DMS79 (cell line): Measurements from ENCODE around the gene PDE1A.

Source experiments
- DNase-seq: peaks from one replicate; lab custom pipeline; 2025; lab: John Stamatoyannopoulos, UW

The PDE1A gene

DNA sequence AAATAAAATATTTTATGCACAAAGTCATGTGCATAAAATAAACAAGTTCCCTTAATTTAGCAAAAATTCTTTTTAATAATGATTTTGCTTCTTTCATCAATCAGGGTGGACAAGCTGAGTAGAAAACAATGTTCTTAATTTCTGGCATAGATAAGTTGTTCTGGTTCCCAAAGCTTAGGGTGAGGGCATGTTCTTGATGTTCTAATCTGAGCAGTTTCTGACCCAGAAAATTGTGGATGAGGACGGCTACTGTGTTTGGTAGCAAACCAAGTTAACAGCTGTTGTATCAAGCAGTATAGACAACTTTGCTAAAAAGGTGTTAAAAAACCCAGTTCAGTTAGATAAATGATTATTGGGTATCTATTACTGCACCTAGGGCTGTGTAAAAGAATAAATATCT is 158.9 kb downstream of the PDE1A start:
- DNase-seq = no peak

DNA sequence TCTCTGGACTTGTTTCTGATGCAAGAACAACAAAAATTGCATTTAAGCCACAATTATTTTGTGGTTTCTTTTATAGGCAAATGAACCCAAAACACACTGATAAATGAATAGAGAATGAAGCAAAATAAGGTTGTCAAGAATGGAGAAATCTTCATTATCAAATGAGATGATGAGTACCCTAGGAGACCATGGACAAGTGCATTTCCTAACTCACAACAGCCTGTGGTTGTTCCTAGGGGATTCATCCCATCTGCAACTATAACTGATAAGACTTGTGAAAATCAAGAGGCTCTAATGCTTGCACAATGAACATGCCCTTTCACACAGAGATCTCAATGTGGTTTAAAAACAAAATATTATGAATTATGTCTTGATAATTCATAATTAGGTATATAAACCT is 159.9 kb downstream of the PDE1A start:
- no peak for DNase-seq

DNA sequence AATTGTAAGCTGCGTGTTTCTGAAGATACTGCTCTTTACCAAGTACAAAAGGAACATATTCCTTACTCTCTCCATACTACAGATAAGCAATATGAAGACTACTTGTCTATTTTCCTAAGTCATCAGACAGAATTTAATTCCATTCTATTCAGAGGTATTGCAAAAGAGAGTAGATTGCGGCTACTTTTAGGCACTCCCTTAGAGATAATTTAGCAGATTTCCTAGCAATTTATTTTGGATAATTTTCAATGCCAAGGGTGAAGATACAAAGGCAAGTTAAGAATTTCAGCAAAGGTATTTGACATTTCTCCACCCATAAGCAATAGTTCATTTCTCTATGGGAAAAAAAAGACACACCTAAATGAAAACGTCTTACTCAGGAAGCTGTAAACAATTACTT is 161.1 kb downstream of the PDE1A start:
- DNase-seq = no peak

DNA sequence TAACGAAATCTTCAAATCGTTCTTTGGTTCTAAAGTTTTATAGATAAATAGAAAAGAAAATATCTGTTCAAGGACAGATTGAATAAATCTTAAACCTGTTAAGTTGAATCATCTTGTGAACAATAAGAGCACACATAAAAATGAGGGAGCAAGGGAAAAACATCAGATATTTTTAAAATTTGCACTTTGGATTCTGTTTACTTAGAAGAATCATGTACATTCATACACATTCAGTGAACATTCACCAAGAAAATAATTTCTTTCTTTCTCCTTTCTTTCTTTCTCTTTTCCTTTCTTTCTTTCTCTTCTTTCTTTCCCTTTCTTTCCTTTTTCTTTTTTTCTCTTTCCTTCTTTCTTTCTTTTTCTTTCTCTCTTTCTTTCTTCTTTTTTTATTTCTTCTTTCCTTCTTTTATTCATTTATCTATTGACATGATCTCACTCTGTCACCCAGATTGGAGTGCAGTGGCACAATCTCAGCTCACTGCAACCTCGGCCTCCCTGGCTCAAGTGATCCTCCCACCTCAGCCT is 164.9 kb downstream of the PDE1A start:
- DNase-seq = no peak

DNA sequence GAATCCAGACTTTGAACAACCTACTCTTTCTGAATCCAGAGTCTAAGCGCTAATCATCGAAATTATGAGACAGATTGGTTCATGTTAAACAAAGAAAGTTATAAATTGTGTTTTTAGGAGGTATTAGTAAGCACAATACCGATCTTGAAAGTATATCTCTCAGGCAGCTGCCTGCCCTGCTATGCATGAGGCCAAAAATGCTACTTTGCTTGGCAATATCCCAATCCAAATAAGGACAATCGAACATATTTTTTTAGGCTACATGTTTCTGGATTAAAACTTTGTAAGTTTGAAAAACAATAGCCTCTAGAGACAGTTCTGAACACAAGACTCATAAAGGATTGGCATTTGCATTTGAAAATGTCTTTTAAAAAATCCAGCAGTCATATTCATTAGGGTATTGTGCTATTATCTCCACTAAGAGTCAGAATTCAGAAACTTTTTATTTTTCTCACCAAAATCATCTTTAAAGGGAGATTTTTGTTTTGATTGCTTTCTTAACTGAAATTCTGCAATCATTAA is 167.1 kb downstream of the PDE1A start:
- DNase-seq = no peak

DNA sequence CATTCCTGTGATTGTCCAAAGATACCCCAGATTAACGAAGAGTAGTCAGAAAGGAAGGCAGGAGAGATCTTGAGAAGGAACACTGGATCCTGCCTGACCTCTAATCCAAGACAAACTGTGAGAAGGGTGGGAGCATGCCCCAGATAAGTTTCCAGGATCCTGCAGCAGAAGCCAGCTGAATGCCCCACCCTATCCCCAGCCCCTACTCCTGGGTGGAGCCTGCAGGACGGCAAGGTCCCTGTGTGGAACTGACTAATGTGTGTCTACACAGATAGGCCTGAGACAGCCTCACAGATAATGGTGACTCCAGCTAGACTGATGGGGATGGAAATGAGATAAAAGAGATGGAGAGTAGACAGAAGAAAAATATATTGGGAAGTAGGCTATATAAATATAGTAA is 174.3 kb downstream of the PDE1A start:
- DNase-seq = no peak

DNA sequence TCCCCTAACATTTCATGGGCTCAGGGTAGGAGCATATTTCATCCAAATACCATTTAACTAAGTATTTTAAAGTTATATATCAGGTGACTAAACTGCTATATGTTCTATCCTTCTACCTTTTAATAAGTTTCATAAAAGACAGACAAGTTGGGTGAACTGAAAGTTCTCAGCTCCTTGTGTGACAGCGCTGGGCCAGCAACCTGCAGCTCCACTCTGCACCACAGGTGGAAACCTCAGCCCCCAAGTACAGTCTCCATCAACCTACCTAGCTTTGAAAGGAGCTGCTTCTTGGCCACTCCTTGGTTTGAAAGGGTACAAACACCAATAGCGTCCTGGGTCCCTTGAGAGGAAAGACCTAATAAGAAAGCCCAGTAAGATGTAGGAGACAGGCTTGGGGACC is 177.9 kb downstream of the PDE1A start:
- no peak for DNase-seq

DNA sequence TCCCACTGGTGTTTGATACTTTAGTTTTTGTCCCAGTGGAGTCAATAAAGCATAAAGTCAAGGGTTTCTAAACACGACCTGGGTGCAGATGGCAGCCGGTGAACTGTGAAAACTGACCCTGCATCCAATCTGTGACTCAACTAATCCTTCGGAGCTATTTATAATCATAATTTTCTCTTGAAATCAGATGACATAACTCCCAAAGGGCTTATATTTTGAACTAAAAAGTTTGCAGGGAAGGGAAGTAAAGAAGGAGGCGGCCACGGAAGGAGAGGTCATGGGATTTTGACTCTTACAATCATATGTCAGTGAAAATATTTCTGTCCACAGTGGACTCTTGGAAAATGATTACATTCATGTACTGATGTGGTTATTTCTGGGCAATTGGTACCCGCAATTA is 178.5 kb downstream of the PDE1A start:
- DNase-seq = no peak

DNA sequence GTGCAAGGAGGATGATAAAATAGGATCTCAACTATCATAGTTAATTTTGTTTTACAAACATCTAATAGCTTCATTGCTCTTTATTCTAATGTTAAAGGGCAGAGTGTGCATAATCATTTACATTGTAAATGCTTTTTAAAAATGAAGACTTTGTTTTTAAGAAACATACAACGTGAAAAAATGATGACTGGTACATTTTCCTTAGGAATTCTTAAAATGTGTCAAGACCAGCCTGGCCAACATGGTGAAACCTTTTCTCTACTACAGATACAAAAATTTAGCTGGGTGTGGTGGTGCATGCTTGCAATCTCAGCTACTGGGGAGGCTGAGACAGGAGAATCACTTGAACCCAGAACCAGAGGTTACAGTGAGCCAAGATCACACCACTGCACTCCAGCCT is 179.0 kb downstream of the PDE1A start:
- DNase-seq = no peak

DNA sequence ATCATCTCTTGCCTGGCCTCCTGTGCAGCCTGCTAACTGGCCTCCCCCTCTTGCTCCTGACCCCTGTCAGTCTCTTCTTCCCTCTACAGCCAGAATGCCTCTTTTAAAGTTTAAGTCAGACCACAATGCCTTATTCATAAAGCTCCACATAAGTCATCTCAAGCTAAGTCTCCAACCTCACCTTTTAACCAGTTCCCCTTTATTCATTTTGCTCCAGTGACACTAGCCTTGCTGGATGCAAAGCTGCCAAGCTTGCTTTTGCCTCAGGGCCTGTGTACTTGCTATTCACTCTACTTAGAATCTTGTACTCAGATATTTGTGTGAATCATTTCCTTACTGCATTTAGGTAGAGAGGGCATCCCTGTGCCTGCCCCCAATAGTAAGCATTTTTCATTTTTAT is 180.9 kb downstream of the PDE1A start:
- DNase-seq = no peak

DNA sequence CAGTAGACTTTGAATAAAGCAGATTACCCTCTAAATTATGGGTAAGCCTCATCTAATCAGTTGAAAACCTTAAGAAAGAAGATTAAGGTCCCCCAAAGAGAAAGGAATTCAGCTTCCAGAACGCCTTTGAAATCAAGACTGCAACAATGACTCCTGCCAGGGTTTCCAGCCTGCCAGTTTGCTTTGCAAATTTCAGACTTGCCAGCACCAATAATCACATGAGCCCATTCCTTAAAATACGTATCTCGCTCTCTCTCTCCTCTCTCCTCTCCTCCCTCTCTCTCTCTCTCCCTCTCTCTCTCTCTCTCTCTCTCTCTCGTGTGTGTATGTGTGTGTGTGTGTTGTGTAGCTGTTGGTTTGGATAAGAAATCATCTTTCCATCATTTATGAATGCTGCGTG is 184.2 kb downstream of the PDE1A start:
- no peak for DNase-seq

DNA sequence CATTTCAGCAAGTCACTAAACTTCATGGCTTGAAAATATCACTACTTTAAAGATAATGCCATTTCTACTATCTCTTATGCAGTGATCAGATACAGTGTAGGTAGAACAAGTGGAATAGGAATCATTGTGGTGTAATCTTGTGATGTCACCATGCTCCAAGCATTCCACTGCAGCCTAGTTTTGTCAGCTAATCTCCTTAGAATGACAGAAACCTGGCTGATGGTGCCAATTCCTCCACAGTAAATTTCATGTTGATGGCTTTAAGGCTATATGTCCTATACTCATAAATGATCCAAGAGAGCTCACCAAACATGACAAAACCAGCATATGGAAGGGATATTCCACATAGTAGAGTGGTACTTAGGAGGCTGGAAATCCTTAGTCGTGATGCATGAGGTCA is 184.9 kb downstream of the PDE1A start:
- DNase-seq = no peak

DNA sequence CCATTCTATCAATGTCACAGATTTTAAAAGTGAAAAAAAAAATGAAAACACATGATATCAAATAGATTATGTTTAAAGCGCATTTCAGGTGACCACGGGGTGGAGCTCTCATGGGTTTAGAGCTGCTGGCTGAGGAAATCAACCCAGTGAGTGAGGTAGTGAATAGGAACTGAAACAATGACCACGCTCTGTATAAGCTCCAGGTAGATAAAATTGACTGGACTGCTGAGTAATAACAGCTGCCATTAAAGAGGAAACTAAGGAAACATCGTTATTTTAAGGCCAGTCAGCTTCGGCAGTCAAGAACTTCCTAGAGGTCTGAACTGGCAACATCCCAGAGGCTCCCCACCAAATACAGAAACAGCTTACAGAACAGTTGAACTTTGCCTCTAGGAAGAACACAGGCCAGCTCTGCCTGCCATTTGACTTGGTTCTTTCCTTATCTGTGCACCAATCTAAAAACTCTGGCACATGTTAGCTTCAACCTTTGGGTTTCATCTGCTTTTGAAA is 185.9 kb downstream of the PDE1A start:
- DNase-seq = peak; percentile 2

DNA sequence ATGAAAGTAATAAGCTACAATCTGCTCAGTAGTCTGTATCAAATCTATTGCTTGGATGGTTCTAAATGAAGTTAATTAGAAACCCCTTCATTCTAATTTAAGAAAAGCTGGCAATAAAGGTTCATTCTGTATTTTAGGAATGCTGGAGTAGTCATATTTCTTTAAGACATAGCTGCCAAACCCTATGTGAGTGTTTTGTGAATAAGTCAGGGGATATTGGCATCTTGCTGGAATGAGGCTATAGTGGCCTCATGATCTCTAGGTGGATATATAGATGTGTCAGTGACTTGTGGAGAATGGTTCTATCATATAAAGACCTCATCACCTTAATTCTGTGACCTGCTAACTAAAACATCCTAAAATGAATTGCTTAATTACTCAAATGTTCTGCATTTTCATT is 196.3 kb downstream of the PDE1A start:
- DNase-seq = no peak

DNA sequence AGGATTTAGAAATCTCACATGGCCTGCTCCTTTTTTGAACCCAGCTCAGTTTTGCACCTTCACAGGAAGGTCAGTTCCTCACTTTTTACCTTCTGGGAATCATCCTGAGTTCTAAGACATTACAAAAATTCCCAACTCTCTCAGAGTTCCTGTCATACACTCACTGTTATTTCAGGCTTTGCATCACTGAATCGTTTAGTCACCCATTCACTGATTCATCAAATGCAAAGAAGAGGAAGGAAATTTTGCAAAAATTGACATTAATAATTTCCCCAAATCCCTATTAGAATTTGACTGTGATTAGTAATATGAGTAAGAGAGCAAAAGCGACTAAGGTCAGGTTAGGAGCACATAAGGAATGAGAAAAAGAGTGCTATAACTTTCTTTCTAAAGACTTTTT is 197.5 kb downstream of the PDE1A start:
- no peak for DNase-seq

DNA sequence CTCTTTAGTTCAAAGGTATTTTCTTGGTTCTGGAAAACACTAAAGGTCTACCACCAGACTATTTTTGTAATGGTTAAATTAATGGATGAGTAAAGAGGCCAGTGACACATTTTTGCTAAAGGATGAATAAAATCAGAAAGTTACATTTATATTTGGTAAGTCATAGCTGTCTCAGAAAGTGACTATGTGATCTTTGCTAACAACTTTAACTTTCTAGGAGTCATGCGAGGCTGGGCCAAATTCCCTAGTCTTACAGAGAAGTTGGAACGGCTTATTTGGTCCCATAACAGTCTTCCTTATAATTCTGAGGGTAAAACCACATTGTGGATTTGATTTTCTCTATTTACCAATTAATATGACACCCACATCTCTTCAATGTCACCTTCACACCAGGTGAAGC is 198.1 kb downstream of the PDE1A start:
- DNase-seq = no peak

DNA sequence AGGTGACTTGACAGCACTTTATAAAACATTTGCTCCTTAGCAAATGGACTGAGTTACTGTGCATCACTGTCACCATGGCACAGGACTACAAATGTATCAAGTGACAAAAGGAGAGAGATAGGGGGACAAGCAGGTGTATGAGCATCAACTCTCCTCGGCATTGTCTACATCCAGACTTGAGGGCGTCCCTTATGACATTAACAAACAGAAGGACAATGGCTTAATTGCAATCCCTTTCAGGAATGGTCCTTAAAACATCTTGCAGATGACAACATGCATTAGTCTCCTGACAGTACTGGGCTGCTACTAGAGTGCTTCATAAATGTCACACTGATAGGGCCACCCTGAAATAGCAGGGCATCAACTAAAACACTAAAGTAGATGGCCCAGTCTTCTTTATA is 198.8 kb downstream of the PDE1A start:
- no peak for DNase-seq

DNA sequence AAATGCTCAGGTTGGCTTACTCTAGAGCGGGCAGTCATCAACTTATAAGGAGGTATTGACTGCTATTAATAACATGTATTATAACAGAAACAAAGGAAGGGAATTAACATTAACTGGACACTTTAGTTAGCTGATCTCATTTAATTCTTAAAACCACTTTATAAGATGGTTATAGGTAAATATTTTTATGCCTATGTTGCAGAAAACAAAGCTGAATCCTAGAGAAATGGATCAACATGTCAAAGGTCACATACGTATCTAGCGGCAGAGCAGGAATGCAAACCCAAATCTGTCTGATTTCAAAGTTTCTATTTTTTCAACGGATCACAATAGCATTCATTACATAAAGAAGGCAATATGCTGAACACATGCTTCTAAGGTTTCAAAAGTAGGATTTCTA is 200.0 kb downstream of the PDE1A start:
- no peak for DNase-seq

DNA sequence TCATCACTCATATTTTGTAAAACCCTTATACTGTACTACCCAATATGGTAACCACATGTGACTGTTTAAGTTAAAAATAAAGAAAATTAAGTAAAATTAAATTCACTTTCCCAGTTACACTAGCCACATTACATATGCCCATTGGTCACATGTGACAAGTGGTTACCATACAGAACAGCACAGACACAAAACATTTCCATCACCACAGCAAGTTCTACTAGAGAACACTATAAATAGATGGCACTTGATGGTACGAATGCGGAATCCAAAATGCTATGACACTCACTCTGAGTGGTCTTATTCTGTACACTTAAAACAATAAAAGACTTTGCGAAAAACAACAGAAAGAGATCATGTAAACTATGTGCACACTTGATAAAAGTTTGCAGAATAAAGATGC is 202.2 kb downstream of the PDE1A start:
- DNase-seq = no peak

DNA sequence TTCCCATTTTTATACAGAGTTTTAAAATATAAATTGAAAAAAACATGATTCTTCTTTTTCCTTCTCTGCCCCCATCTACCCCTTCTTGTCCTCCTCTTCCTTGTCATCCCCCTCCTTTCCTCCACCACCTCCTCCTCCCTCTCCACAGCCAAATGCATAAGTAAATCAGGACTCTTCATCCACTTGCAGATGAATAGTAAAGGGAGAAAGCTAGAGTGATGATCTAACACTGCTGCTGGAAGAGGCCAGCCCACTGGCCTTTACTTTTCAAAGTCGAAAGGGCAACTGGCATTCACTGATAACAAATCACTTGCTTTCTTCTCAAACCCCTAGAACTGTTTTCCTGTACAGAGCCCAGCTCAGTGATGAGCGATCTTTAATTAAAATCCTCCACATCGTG is 205.8 kb downstream of the PDE1A start:
- DNase-seq = no peak

DNA sequence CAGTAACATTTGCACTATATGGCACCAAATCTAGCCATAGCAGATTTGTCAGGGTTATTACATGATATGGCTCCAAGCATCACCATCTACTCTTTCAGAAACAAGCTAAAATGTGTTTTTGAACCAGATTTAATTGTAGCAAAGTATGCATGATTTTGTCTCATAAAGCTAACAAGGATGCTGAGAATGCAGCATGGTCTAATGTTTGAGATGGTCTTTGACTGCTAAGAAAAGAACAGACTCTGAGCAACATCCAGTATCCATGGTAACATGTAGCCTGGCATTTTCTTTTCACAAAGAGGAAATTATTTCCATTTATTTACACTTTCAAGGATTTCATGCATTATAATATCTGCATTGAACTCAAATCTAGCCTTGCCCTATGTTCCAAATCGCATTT is 206.5 kb downstream of the PDE1A start:
- DNase-seq = no peak

DNA sequence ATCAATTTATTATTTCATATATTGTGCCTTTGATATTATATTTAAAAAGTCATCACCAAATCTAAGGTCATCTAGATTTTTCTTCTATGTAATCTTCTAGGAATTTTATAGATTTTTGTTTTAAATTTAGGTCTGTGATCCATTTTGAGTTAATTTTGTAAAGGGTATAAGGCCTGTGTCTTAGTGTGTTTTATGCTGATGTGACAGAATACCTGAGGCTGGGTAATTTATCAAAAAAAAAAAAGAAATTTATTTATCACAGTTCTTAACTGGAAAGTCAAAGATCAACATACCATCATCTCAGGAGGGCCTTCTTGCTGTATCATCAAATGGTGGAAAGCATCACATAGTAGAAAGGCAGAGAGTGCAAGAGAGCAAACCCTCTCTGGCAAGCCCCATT is 216.2 kb downstream of the PDE1A start:
- no peak for DNase-seq

DNA sequence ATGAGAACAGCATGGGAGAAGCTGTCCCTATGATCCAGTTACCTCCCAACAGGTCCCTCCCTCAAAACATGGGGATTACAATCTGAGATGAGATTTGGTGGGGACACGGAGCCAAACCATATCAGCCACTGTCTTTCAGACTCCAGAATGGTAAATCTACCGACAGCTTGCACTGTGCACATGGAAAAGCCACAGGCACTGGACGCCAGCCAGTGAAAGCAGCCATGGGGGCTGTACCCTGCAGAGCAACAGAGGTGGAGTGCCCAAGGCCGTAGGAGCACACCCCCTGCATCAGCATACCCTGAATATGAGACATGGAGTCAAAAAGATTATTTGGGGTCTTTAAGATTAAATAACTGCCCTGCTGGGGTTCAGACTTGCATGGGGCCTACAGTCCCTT is 218.4 kb downstream of the PDE1A start:
- no peak for DNase-seq

DNA sequence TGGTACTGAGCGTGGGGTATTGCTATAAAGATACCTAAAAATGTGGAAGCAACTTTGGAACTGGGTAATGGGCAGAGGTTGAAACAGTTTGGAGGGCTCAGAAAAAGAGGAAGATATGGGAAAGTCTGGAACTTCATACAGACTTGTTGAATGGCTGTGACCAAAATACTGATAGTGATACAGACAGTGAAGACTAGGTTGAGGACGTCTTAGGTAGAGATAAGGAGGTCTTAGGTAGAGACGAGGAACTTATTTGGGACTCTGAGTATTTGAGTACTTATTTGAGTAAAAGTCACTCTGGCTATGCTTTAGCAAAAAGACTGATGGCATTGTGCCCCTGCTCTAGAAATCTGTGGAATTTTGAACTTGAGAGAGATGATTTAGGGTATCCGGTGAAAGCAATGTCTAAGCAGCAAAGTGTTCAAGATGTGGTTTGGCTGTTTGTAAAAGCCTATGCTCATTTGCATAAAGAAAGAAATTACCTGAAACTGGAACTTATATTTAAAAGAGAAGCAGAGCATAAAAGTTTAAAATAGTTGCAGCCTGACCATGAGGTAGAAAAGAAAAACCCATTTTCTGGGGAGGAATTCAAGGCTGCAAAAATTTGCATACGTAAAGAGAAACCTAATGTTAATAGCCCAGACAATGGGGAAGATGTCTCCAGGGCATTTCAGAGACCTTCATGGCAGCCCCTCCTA is 219.6 kb downstream of the PDE1A start:
- DNase-seq = no peak
